H1 (cell line): ENCODE measurements around the gene UGT1A3. TPM values are rescaled to one million over a fixed set of nuclear protein-coding genes. Genes with fewer than 3 reads are reported as not detected.

Experiments
- FOSL1 ChIP-seq: IDR thresholded peaks from 2 replicates; pipeline ENCODE4 v1.6.1; 2011; ENCODE audit warnings: mild to moderate bottlenecking, low read depth, low read length, moderate library complexity; ENCODE audit not compliant: insufficient read depth
- HDAC6 ChIP-seq: IDR thresholded peaks from one replicate; pipeline ENCODE4 v1.7.1; 2012; ENCODE audit warnings: low read depth, mild to moderate bottlenecking, inconsistent platforms, low read length, moderate library complexity
- RAD21 ChIP-seq, 2 experiments: IDR thresholded peaks in 1 of 2; conservative IDR thresholded peaks in 1 of 2; 2 replicates each; pipeline ENCODE4 v1.6.1; 2011; ENCODE audit warnings: low read depth in 2 of 2, low read length in 2 of 2, improper control_type of control experiment in 1 of 2, inconsistent platforms in 1 of 2, mild to moderate bottlenecking in 1 of 2, moderate library complexity in 1 of 2
- polyA plus RNA-seq, 7 experiments: library from polyadenylated mRNA; depleted of rRNA in 3 of 7; stranded (reverse) in 5 of 7; unstranded in 2 of 7; fragments of >200 nt in 5 of 7; fragments of 200-250 nt in 2 of 7; gene quantifications; 1 replicate in 5 of 7; 2 replicates in 1 of 7; 4 replicates in 1 of 7; pipeline versions ENCODE4 v1.2.1 to v1.2.3, GENCODE V29; 2011 to 2013; ENCODE audit warnings: missing spikeins in 2 of 7, mixed read lengths in 2 of 7
- total RNA-seq: library from RNA; stranded (reverse); fragmentation: NEBNext Ultra II Directional; extraction: Animal tissue kit (Norgen Biotek cat#: 25700); gene quantifications from 2 replicates; pipeline ENCODE4 v1.2.1, GENCODE V29; 2021
- TF ChIP-seq, protein P1 (sequence below): IDR thresholded peaks from 2 replicates; pipeline ENCODE4 v1.6.1; 2012; ENCODE audit warnings: inconsistent platforms
- TF ChIP-seq, protein P2 (sequence below): fragments of 300-600 bp; sonication (generic); IDR thresholded peaks from 2 replicates; pipeline ENCODE4 v1.7.1; 2012; ENCODE audit warnings: low read length, moderate library complexity, mild to moderate bottlenecking, inconsistent platforms; ENCODE audit not compliant: insufficient replicate concordance

UGT1A3 gene
- total and polyA plus RNA-seq, 2 of the 8 experiments (the other 6 are each of a cell fraction or from before 2014, with no cell fraction given) = not detected

DNA sequence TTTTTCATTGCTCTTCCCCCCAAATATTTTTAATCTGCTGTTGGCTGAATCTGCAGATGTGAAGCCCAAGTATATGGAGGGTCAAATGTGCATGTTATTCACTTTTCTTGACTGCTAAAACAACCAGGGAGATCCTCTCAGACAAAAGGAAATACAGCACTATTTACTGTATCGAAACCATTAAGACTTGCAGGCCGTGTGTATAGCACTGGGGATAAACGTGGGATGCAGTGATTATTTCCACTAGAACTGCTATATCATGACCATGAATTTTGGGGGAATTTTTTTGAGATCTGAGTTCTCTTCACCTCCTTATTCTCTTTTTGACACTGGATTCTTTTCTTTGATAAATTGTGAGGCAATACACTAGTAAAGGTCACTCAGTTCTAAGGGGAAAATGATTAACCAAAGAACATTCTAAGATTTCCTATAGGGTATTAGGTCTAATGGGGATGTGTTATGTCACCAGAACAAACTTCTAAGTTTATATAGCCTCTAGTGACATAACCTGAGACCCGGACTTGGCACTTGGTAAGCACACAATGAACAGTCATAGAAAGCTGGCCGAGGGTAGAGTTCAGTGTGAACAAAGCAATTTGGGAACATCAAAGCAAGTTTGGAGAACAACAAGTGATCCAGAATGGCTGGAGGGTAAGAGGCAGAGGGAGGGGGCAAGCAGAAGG is 16.4 kb downstream of the UGT1A3 start (continued):
- TF ChIP-seq FOSL1 (no peak), RAD21 (IDR thresholded peaks at IDR 0.05 in 1 of 2, conservative IDR thresholded peaks at IDR 0.05 in 1 of 2; ENCODE audit: low read depth in 2 of 2, low read length in 2 of 2) (no peak), HDAC6 (no peak)
- TF ChIP-seq, protein P1, sequence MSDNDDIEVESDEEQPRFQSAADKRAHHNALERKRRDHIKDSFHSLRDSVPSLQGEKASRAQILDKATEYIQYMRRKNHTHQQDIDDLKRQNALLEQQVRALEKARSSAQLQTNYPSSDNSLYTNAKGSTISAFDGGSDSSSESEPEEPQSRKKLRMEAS = no peak
- TF ChIP-seq, protein P2, sequence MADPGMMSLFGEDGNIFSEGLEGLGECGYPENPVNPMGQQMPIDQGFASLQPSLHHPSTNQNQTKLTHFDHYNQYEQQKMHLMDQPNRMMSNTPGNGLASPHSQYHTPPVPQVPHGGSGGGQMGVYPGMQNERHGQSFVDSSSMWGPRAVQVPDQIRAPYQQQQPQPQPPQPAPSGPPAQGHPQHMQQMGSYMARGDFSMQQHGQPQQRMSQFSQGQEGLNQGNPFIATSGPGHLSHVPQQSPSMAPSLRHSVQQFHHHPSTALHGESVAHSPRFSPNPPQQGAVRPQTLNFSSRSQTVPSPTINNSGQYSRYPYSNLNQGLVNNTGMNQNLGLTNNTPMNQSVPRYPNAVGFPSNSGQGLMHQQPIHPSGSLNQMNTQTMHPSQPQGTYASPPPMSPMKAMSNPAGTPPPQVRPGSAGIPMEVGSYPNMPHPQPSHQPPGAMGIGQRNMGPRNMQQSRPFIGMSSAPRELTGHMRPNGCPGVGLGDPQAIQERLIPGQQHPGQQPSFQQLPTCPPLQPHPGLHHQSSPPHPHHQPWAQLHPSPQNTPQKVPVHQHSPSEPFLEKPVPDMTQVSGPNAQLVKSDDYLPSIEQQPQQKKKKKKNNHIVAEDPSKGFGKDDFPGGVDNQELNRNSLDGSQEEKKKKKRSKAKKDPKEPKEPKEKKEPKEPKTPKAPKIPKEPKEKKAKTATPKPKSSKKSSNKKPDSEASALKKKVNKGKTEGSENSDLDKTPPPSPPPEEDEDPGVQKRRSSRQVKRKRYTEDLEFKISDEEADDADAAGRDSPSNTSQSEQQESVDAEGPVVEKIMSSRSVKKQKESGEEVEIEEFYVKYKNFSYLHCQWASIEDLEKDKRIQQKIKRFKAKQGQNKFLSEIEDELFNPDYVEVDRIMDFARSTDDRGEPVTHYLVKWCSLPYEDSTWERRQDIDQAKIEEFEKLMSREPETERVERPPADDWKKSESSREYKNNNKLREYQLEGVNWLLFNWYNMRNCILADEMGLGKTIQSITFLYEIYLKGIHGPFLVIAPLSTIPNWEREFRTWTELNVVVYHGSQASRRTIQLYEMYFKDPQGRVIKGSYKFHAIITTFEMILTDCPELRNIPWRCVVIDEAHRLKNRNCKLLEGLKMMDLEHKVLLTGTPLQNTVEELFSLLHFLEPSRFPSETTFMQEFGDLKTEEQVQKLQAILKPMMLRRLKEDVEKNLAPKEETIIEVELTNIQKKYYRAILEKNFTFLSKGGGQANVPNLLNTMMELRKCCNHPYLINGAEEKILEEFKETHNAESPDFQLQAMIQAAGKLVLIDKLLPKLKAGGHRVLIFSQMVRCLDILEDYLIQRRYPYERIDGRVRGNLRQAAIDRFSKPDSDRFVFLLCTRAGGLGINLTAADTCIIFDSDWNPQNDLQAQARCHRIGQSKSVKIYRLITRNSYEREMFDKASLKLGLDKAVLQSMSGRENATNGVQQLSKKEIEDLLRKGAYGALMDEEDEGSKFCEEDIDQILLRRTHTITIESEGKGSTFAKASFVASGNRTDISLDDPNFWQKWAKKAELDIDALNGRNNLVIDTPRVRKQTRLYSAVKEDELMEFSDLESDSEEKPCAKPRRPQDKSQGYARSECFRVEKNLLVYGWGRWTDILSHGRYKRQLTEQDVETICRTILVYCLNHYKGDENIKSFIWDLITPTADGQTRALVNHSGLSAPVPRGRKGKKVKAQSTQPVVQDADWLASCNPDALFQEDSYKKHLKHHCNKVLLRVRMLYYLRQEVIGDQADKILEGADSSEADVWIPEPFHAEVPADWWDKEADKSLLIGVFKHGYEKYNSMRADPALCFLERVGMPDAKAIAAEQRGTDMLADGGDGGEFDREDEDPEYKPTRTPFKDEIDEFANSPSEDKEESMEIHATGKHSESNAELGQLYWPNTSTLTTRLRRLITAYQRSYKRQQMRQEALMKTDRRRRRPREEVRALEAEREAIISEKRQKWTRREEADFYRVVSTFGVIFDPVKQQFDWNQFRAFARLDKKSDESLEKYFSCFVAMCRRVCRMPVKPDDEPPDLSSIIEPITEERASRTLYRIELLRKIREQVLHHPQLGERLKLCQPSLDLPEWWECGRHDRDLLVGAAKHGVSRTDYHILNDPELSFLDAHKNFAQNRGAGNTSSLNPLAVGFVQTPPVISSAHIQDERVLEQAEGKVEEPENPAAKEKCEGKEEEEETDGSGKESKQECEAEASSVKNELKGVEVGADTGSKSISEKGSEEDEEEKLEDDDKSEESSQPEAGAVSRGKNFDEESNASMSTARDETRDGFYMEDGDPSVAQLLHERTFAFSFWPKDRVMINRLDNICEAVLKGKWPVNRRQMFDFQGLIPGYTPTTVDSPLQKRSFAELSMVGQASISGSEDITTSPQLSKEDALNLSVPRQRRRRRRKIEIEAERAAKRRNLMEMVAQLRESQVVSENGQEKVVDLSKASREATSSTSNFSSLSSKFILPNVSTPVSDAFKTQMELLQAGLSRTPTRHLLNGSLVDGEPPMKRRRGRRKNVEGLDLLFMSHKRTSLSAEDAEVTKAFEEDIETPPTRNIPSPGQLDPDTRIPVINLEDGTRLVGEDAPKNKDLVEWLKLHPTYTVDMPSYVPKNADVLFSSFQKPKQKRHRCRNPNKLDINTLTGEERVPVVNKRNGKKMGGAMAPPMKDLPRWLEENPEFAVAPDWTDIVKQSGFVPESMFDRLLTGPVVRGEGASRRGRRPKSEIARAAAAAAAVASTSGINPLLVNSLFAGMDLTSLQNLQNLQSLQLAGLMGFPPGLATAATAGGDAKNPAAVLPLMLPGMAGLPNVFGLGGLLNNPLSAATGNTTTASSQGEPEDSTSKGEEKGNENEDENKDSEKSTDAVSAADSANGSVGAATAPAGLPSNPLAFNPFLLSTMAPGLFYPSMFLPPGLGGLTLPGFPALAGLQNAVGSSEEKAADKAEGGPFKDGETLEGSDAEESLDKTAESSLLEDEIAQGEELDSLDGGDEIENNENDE = no peak
